Naive B cell (primary cell): ENCODE results near the gene BBS9. TPM values are rescaled to one million over a fixed set of nuclear protein-coding genes. Genes with fewer than 3 reads are reported as not detected.

Experiments
- ATAC-seq, 2 donors: fragments of 150-1000 bp; cut with Tn5 transposase; 2 replicates each; pipeline ENCODE4 v1.10.0; 2021; ENCODE audit warnings: low read depth in 2 of 2, mild to moderate bottlenecking in 2 of 2, moderate library complexity in 2 of 2
- DNase-seq: peaks from one replicate; pipeline ENCODE4 v3.0.0; 2022
- H3K27ac Mint-ChIP-seq, 6 donors: one replicate each; pipeline ENCODE4 v1.8.0; 2020 to 2022; ENCODE audit warnings: mild to moderate bottlenecking in 6 of 6, mixed read lengths in 6 of 6, moderate library complexity in 5 of 6, inconsistent platforms in 2 of 6
- H3K27me3 Mint-ChIP-seq, 3 donors: one replicate each; pipeline ENCODE4 v1.8.0; 2021 to 2022; ENCODE audit warnings: mixed read lengths in 3 of 3, mild to moderate bottlenecking in 1 of 3
- H3K36me3 Mint-ChIP-seq, 2 donors: one replicate each; pipeline ENCODE4 v1.8.0; 2020 to 2022; ENCODE audit warnings: mixed read lengths in 2 of 2, inconsistent platforms in 1 of 2, mild to moderate bottlenecking in 1 of 2
- H3K4me1 Mint-ChIP-seq, 3 donors: one replicate each; pipeline ENCODE4 v1.8.0; 2020 to 2022; ENCODE audit warnings: mixed read lengths in 3 of 3, inconsistent platforms in 1 of 3, mild to moderate bottlenecking in 1 of 3, moderate library complexity in 1 of 3
- H3K4me3 Mint-ChIP-seq, 8 donors: one replicate each; pipeline ENCODE4 v1.8.0; 2020 to 2022; ENCODE audit warnings: mild to moderate bottlenecking in 8 of 8, mixed read lengths in 8 of 8, moderate library complexity in 8 of 8, inconsistent platforms in 2 of 8
- H3K9me3 Mint-ChIP-seq, 7 donors: one replicate each; pipeline ENCODE4 v1.8.0; 2020 to 2022; ENCODE audit warnings: mixed read lengths in 7 of 7, mild to moderate bottlenecking in 5 of 7, inconsistent platforms in 2 of 7, moderate library complexity in 1 of 7
- polyA plus RNA-seq, 6 donors: library from polyadenylated mRNA; unstranded; fragments of 300-500 nt; fragmentation: Illumina TruSeq; gene quantifications; one replicate each; pipeline ENCODE4 v1.2.3, GENCODE V29; 2021; ENCODE audit warnings: low read depth in 6 of 6

Gene BBS9
- polyA plus RNA-seq, 6 donors from 2014 or later: 10.9 to 17.0 (median 13.0) TPM

- Mint-ChIP-seq H3K36me3 (peaks cover 25 to 45% of the 10 kb centered on the region in 2 donors), H3K27me3 (no peaks in the 10 kb centered on the region), H3K27ac (no peak overlapping the region), H3K4me1 (no peaks in the 10 kb centered on the region), H3K4me3 (no peak overlapping the region), H3K9me3 (peaks cover 5 to 32% (median 26%) of the 10 kb centered on the region in 7 donors)
- ATAC-seq: no peak
- DNase-seq: no peak
These were observed 198.1 kb downstream of the BBS9 start for GRCh38 chr7:33327427-33327826.

DNA sequence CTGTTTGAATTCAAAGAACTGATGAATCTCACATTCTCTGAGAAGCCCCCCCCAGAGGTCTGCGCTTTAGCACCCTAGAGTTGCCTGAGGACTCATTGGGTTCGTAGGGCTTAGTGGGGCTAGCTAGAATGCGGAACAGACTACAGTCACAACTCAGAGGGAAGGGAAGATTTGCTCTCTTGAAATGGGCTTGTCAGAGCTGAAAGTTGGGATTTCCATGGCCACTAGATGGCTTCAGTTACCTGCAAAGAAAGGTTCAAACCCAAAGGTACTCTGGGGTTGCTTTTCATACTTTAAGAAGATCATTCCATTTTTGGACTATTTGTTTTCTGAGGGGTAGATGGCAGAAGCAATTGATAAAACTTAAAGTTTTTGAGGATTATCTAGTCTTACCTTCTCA, 205.0 kb downstream of the BBS9 start:
- H3K27ac Mint-ChIP-seq: no peak overlapping the region
- H3K27me3 Mint-ChIP-seq: no peaks in the 10 kb centered on the region
- no peak for DNase-seq
- no peaks in the 10 kb centered on the region for H3K9me3 Mint-ChIP-seq
- H3K4me3 Mint-ChIP-seq: no peak overlapping the region
- H3K4me1 Mint-ChIP-seq: no peaks in the 10 kb centered on the region
- peaks cover 0 to 7% of the 10 kb centered on the region in 2 donors for H3K36me3 Mint-ChIP-seq
- no peak for ATAC-seq

GRCh38 chr7:33336820-33337219, 207.5 kb downstream of the BBS9 start:
- Mint-ChIP-seq H3K27me3 (no peaks in the 10 kb centered on the region), H3K4me1 (no peaks in the 10 kb centered on the region), H3K4me3 (no peak overlapping the region), H3K9me3 (no peaks in the 10 kb centered on the region), H3K27ac (peak overlapping the region in 1 of 6 donors; percentile 15), H3K36me3 (peaks cover 0 to 11% of the 10 kb centered on the region in 2 donors)
- ATAC-seq (no peak), DNase-seq (no peak)

DNA sequence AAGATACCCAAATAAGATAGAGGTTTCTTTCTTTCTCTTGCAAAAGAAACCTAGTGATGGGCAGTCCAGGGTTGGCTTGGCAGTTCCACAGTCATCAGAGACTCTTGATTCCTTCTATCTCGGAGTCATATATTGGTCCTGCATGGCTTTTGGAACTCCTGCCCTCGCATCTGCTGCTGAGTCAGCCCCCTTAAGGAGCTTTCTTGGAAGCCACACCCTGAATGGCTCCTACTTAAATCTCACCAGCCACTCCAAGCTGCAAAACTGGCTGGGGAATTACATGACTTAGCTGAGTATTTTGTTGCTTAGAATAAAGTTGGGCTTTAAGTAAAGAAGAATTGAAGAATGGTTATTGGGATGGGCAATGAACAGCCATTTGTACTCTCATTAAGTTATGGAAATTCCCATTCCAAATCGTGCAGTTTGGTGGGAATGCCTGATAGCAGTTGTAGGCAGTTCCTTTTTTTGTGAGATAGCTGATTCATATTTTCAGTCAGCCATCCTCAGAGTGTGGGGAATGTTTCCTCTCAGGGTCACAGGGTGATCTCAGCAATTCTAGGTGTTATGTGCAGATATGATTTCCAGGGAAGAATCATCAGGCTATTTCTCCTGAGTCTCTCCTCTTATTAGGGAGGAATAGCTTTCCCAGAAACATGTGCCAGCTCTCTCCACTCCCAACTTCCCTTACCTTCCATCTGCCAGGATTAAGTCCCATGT, 209.9 kb downstream of the BBS9 start:
- Mint-ChIP-seq H3K27me3 (no peaks in the 10 kb centered on the region), H3K4me1 (no peaks in the 10 kb centered on the region), H3K36me3 (peaks cover 0 to 11% of the 10 kb centered on the region in 2 donors), H3K4me3 (no peak overlapping the region), H3K9me3 (no peaks in the 10 kb centered on the region), H3K27ac (no peak overlapping the region)
- ATAC-seq (no peak), DNase-seq (no peak)

DNA sequence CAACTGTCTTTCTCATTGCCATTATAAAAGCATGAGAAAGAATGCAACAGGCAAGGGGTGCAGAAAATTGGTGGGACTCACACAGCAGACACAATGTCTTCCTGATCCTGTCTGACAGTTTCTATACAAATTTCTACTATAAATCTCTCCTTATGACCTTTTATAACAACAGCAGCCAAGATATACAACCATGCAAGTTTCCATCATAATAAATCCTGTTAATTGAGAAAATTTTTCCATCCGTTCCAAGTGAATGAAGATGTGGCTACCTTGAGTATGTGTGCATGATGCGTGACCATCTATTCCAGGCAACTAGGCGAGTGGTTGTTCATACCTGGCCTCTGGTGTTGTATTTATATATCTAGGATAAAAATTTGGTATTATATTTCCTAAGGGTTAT, 216.7 kb downstream of the BBS9 start:
- ATAC-seq: no peak
- Mint-ChIP-seq H3K27me3 (no peaks in the 10 kb centered on the region), H3K36me3 (peaks cover 9 to 39% of the 10 kb centered on the region in 2 donors), H3K27ac (no peak overlapping the region), H3K4me1 (peaks cover 0 to 4% (median 0%) of the 10 kb centered on the region in 3 donors), H3K9me3 (no peaks in the 10 kb centered on the region), H3K4me3 (no peak overlapping the region)
- no peak for DNase-seq

GRCh38 chr7:33350577-33350976, 221.2 kb downstream of the BBS9 start:
- Mint-ChIP-seq H3K27me3 (no peaks in the 10 kb centered on the region), H3K4me3 (no peak overlapping the region)
- no peak for ATAC-seq

GRCh38 chr7:33351709-33352108, 222.3 kb downstream of the BBS9 start:
- Mint-ChIP-seq H3K36me3 (peaks cover 9 to 31% of the 10 kb centered on the region in 2 donors), H3K27me3 (no peaks in the 10 kb centered on the region), H3K27ac (no peak overlapping the region), H3K4me3 (peak overlapping the region in 1 of 8 donors; percentile 61), H3K4me1 (peaks cover 0 to 4% (median 0%) of the 10 kb centered on the region in 3 donors), H3K9me3 (no peaks in the 10 kb centered on the region)
- ATAC-seq (no peak), DNase-seq (no peak)

More at GRCh38 chr7:33350577-33350976, 221.2 kb downstream of the BBS9 start:
- H3K9me3 Mint-ChIP-seq: no peaks in the 10 kb centered on the region
- H3K4me1 Mint-ChIP-seq: peaks cover 0 to 4% (median 0%) of the 10 kb centered on the region in 3 donors
- no peak for DNase-seq
- H3K27ac Mint-ChIP-seq: no peak overlapping the region
- H3K36me3 Mint-ChIP-seq: peaks cover 9 to 42% of the 10 kb centered on the region in 2 donors

DNA sequence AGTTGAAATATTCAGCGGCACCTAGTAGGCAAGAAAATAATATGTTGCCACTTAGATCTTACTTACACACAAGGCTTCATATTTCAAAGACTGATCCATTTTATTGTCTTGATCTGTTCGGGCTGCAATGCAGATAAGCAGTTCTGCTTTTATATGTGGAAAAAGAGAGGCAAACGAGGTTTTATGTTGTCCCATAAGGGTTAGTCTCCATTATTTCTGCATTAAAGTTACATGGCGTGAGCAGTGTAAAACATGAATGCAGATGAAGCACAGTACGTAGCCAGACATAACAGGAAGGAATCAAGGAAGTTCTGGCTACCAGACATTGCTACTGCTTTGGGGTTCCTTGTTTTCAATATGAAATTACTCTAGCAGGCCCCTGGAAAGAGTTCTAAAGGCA, 224.8 kb downstream of the BBS9 start:
- Mint-ChIP-seq H3K27me3 (no peaks in the 10 kb centered on the region), H3K9me3 (no peaks in the 10 kb centered on the region), H3K27ac (no peak overlapping the region), H3K4me1 (peaks cover 0 to 4% (median 0%) of the 10 kb centered on the region in 3 donors), H3K36me3 (peaks cover 9 to 27% of the 10 kb centered on the region in 2 donors), H3K4me3 (no peak overlapping the region)
- ATAC-seq (no peak), DNase-seq (no peak)

DNA sequence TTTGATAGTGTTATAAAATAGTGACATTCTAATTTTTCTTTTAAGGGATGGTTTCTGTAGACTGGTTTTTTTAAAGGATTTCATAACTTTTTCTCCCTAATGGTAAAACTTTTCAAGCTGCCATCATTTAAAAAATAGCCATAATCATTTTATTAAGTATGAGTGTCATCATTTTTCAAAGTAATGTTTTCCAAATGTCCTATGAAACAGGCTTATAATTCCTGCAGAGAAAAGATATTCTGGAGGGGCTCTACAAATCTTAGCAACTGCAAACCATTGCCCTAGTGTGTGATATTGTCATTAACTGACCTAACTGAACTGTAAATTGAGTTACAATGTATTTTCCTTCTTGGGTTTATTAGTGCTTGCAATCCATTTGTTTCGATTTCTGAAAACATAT, 226.0 kb downstream of the BBS9 start:
- Mint-ChIP-seq H3K27me3 (no peaks in the 10 kb centered on the region), H3K4me3 (no peak overlapping the region)

DNA sequence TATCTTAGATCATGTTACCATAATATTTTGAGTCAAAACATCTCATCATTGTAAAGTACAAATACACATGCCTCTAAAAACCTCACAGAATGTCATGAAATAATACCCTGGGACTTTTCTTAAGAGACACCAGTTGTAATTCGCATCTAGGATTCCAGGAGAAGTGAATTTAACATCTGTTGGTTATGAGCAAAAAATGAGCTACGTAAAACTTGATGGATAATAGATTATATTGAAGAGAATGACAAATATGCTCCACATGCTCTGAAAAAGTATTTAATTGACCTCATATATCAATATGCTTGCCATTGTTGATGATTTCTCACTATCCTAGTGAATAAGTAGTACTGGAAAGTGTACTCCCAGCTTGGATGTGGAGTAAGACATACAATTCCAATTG, 227.0 kb downstream of the BBS9 start:
- Mint-ChIP-seq H3K36me3 (peaks cover 0 to 10% of the 10 kb centered on the region in 2 donors), H3K4me3 (no peak overlapping the region), H3K4me1 (no peaks in the 10 kb centered on the region), H3K27ac (no peak overlapping the region), H3K9me3 (no peaks in the 10 kb centered on the region), H3K27me3 (no peaks in the 10 kb centered on the region)
- ATAC-seq (no peak), DNase-seq (no peak)

More for the DNA sequence above, 226.0 kb downstream of the BBS9 start:
- ATAC-seq (no peak), DNase-seq (no peak)
- Mint-ChIP-seq H3K36me3 (peaks cover 5 to 17% of the 10 kb centered on the region in 2 donors), H3K4me1 (peaks cover 0 to 2% (median 0%) of the 10 kb centered on the region in 3 donors), H3K27ac (no peak overlapping the region), H3K9me3 (no peaks in the 10 kb centered on the region)

GRCh38 chr7:33357846-33358245, 228.5 kb downstream of the BBS9 start:
- Mint-ChIP-seq H3K9me3 (no peaks in the 10 kb centered on the region), H3K27ac (no peak overlapping the region), H3K36me3 (peaks cover 0 to 10% of the 10 kb centered on the region in 2 donors)

DNA sequence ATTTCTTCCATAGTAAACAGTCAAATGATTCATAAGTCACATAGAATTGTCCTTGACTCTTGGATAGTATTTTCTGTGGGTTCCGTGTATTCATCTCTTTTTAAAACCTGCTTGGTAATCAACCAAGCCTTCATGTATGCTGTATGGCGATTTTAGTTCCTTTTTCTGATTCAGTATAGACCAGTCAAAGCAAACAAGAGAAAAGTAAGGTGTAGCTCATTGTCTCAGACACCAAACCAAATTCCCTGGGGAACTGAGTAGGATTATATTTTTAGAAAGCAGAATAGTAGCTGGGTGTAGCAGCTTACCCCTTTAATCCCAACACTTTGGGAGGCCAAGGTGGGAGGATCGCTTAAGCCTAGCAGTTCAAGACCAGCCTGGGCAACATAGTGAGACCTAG, 240.5 kb downstream of the BBS9 start:
- Mint-ChIP-seq H3K27me3 (no peaks in the 10 kb centered on the region), H3K9me3 (peaks cover 0 to 4% (median 3%) of the 10 kb centered on the region in 7 donors), H3K4me3 (no peak overlapping the region), H3K27ac (no peak overlapping the region), H3K4me1 (peaks cover 3 to 7% (median 4%) of the 10 kb centered on the region in 3 donors), H3K36me3 (peaks cover 20 to 30% of the 10 kb centered on the region in 2 donors)
- ATAC-seq: no peak
- DNase-seq: no peak

More at GRCh38 chr7:33357846-33358245, 228.5 kb downstream of the BBS9 start:
- no peaks in the 10 kb centered on the region for H3K27me3 Mint-ChIP-seq
- H3K4me3 Mint-ChIP-seq: no peak overlapping the region
- no peaks in the 10 kb centered on the region for H3K4me1 Mint-ChIP-seq
- ATAC-seq (no peak), DNase-seq (no peak)

GRCh38 chr7:33373195-33373594, 243.8 kb downstream of the BBS9 start:
- peaks cover 0 to 4% (median 0%) of the 10 kb centered on the region in 7 donors for H3K9me3 Mint-ChIP-seq
- no peak for DNase-seq
- no peak for ATAC-seq
- H3K27me3 Mint-ChIP-seq: no peaks in the 10 kb centered on the region
- no peak overlapping the region for H3K27ac Mint-ChIP-seq
- no peak overlapping the region for H3K4me3 Mint-ChIP-seq
- peaks cover 3 to 4% (median 4%) of the 10 kb centered on the region in 3 donors for H3K4me1 Mint-ChIP-seq
- H3K36me3 Mint-ChIP-seq: peaks cover 15 to 21% of the 10 kb centered on the region in 2 donors

DNA sequence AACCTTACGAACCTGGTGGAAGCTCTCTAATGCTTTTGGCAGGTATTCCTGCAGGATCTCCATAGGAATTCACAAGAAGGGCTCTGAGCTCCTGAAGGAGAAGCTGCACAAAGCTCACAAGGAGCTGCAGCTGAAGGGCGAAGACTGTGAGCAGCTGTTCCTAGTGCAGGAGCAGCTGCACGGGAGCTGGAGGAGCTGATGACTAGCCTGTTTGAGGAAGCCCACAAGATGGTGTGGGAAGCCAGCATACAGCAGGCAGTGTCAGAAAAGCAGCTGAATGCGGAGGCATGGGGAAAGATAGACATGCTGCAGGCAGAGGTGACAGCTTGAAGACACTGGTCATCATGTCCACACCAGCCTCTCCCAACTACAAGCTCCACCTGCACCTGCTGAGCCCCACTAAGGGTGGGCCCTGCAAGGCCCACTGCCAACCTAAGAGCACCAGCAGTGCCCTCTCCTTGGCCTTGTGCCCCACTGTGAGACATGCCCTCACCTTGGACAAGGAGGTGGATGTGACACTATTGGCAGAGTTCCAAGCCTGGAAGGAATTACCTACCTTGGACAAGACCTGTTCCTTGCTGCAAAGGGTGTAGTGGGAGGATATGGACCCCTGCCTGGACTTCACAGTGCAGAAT, 250.6 kb downstream of the BBS9 start:
- DNase-seq: no peak
- ATAC-seq: no peak
- Mint-ChIP-seq H3K36me3 (peaks cover 0 to 21% of the 10 kb centered on the region in 2 donors), H3K4me1 (no peaks in the 10 kb centered on the region), H3K9me3 (peaks cover 0 to 4% (median 0%) of the 10 kb centered on the region in 7 donors), H3K27me3 (no peaks in the 10 kb centered on the region), H3K4me3 (no peak overlapping the region), H3K27ac (no peak overlapping the region)
